Ishikawa (cell line): ENCODE data around the gene COL8A2.

Source experiments
- CEBPB ChIP-seq: IDR thresholded peaks from 2 replicates; pipeline ENCODE4 v1.6.1; 2012
- CREB1 ChIP-seq: IDR thresholded peaks from 2 replicates; pipeline ENCODE4 v1.6.1; 2012; ENCODE audit warnings: low read depth
- EGR1 ChIP-seq: IDR thresholded peaks from 2 replicates; pipeline ENCODE4 v1.6.1; 2012
- EP300 ChIP-seq: IDR thresholded peaks from 2 replicates; pipeline ENCODE4 v1.6.1; 2012; ENCODE audit warnings: borderline replicate concordance
- FOXM1 ChIP-seq: IDR thresholded peaks from 2 replicates; pipeline ENCODE4 v1.6.1; 2012; ENCODE audit warnings: low read depth, borderline replicate concordance
- MAX ChIP-seq: IDR thresholded peaks from 2 replicates; pipeline ENCODE4 v1.6.1; 2012
- NFIC ChIP-seq: IDR thresholded peaks from 2 replicates; pipeline ENCODE4 v1.6.1; 2012
- RAD21 ChIP-seq: IDR thresholded peaks from 2 replicates; pipeline ENCODE4 v1.6.1; 2012; ENCODE audit warnings: low read depth
- REST ChIP-seq: IDR thresholded peaks from 2 replicates; pipeline ENCODE4 v1.6.1; 2012; ENCODE audit warnings: low read depth, mild to moderate bottlenecking
- TAF1 ChIP-seq: IDR thresholded peaks from 2 replicates; pipeline ENCODE4 v1.6.1; 2012; ENCODE audit warnings: low read depth, mild to moderate bottlenecking
- TCF12 ChIP-seq: IDR thresholded peaks from 2 replicates; pipeline ENCODE4 v1.6.1; 2012; ENCODE audit warnings: low read depth
- TEAD4 ChIP-seq: IDR thresholded peaks from 2 replicates; pipeline ENCODE4 v1.6.1; 2012
- USF1 ChIP-seq: IDR thresholded peaks from 2 replicates; pipeline ENCODE4 v1.6.1; 2012
- YY1 ChIP-seq: IDR thresholded peaks from 2 replicates; pipeline ENCODE4 v1.6.1; 2012; ENCODE audit warnings: low read depth

- TF ChIP-seq CEBPB (no peak), CREB1 (no peak), MAX (no peak), RAD21 (no peak), YY1 (no peak), TCF12 (no peak), NFIC (no peak), TAF1 (no peak), REST (no peak), TEAD4 (no peak), EP300 (no peak), FOXM1 (no peak), USF1 (no peak), EGR1 (no peak)
These were observed 30.4 kb downstream of the COL8A2 start for GRCh38 chr1:36094621-36095061.
